Dermis blood vessel endothelial cell (primary cell): ENCODE results near the gene UBA7. TPM values are rescaled to one million over a fixed set of nuclear protein-coding genes. Genes with fewer than 3 reads are reported as not detected.
"Not testable (repeated sequence)": the region's sequence is repeated elsewhere in the genome, so short reads cannot be mapped to it uniquely, and the experiment has no call there.

Experiments
- DNase-seq: peaks from one replicate; pipeline ENCODE4 v3.0.0; 2010
- total RNA-seq: library from RNA; depleted of rRNA; stranded (reverse); fragments of >200 nt; gene quantifications from 2 replicates; pipeline ENCODE4 v1.2.3, GENCODE V29; 2014

UBA7 gene
- total RNA-seq, 1 donor from 2014 or later = 58.5 TPM

DNA sequence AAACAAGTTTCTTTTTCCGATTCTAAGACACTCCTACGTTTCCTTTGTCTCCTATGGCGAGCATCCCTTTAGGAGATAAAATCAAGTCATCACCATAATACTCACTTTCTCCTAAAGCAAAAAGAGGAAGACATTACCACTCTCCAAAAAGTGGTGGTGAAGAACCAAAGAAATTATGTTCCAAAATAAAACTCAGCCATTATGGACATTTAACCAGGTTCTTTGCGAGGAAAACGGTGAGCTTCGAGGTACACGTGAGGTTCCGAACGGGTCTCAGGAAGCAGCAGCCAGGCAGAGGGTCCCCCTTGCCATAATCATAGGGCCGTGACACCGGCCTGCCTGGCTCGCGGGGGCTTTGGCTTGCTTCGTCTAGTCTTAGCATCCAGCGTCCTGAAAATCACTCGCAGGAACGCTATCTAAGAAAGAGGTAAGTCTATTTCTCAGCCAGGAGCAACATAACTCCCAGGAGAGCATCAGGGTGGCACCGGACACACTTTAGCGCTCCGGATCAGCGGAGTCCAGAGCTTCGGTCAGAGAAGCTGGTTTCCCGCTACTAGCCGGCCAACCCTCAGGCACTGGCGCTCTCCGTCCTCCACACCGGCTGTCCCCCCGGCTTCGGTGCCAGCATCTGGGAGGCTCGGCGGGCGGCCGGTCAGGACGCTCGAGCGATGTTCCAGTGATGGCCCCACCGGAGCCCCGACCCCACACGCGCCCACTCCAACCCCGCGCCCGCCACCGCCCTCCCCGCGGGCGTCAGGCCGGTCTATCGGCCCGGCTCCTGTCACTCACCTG, 28.0 kb downstream of the UBA7 start:
- DNase-seq = peak; percentile 57

DNA sequence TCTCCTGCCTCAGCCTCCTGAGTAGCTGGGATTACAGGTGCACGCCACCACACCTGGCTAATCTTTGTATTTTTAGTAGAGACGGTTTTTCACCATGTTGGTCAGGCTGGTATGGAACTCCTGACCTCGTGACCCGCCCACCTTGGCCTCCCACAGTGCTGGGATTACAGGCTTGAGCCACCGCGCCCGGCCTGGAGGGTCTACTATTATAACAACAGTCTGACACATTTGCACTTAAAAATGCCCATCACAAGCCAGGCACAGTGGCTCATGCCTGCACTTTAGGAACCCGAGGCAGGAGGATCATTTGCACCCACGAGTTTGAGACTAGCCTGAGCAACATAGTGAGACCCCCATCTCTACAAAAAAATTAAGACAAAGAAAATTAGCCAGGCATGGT, 31.5 kb downstream of the UBA7 start:
- DNase-seq = not testable (repeated sequence)

DNA sequence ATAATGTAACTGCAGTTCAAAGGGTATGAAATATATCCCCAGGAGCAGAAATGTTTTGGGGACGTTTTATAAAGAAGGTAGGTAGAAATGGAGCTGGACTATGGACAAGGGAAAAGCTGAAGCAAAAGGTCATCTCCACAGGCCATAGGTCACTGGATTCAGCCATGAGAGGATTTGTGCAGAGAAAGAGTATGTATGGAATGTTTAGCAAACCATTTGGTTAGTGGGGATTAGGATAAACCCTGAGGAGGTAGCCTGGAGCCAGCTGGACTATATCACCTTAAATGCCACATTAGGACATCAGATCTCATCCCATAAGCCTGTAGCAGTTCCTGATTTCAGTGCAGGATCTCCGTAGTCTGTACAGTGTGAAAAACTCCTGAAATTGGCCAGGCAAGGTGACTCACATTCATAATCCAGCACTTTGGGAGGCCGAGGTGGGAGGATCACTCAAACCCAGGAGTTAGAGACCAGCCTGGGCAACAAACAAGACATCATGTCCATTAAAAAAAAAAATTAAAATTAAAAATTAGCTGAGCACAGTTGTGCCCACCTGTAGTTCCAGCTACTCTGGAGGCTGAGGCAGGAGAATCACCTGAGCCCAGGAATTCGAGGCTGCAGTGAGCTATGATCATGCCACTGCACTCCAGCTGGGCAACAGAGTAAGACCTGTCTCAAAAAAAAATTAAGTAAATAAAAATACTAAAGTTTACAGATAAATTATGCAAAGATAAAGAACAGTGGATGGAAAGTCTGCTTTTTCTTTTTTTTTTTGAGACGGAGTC, 32.1 kb downstream of the UBA7 start:
- no peak for DNase-seq

DNA sequence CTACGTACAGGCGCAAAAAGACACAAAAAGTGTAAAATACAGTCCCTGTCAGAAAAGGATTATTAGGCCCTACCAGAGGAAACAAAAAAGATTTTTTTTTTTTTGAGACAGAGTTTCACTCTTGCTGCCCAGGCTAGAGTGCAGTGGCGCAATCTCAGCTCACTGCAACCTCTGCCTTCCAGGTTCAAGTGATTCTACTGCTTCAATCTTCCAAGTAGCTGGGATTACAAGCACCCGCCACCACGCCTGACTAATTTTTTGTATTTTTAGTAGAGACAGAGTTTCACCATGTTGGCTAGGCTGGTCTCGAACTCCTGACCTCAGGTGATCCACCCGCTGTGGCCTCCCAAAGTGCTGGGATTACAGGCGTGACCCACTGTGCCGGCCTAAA, 32.8 kb downstream of the UBA7 start:
- not testable (repeated sequence) for DNase-seq

DNA sequence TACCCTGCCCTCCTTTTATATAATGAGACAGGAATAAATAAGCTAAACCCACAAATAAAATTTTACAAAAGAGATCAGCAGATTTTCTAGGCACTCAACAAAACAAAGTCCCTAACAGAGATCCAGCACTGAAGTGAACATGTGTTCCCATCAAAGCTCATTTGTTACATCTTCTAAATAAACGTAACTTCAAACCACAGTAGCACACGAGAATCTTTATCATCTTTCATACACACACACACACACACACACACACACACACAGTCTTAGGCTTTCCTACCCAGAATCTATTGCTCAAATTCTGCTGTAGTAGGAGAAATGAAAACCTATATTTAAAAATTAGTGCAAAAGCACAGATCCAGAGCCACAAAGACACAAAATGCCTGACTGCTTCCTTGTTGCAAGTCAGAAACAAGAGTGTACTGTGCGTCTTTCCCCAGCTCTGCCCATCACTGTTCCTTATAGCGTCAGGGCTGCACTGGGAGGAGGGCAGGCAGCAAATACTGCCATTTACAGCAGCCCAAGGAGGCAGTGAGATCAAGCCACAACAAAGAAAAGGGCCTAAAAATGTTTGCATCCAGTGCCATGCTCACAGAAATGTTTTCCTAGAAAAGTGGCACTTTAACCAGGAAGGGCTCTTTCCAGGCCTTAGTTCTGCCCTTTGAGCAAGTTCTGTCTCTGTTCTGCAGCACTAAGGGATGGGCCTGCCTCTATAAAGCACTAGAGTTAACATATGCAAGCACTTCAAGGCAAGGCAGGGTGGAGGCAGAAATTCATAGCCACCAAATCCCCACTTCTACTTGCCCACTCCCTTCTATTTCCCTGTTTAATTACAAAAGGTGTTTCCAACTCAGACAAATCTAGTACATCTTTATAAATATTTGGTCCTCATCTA, 33.4 kb downstream of the UBA7 start:
- no peak for DNase-seq

DNA sequence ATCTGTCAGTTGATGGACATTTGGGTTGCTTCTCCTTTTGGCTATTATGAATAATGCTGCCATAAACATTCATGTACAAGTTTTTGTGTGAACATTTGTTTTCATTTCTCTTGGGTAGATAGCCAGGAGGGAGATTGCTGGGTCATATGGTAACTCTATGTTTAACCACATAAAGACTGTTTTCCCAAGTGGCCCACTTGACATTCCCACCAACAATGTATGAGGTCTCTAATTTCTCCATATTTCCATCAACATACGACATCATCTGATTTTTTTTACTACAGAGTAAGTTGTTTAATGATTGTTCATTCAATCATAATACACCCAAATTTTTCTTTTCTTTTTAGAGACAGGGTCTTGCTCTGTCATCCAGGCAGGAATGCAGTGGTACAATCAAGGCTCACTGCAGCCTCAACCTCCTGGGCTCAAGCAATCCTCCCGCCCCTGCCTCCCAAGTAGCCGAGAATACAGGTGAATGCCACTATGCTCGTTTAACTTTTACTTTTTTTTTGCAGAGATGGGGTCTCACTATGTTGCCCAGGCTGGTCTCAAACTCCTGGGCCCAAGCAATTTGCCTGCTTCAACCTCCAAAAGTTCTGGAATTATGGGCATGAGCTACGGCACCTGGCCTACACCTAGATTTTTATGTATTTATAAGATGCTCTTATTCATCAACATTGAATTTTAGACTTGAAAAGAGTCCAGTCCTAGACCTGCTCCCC, 34.2 kb downstream of the UBA7 start:
- no peak for DNase-seq

DNA sequence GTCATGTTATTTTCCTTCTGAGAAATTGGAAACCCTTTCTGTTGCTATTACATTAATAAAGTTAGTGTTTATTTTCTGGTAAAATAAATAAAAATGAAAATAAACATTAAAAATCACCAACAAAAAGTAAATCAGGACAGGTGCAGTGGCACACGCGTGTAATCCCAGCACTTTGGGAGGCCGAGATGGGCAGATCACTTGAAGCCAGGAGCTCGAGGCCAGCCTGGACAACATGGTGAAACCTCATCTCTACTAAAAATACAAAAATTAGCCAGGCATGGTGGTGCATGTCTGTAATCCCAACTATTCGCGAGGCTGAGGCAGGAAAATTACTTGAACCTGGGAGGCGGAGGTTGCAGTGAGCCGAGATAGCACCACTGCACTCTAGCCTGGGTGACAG, 37.7 kb downstream of the UBA7 start:
- DNase-seq = not testable (repeated sequence)

DNA sequence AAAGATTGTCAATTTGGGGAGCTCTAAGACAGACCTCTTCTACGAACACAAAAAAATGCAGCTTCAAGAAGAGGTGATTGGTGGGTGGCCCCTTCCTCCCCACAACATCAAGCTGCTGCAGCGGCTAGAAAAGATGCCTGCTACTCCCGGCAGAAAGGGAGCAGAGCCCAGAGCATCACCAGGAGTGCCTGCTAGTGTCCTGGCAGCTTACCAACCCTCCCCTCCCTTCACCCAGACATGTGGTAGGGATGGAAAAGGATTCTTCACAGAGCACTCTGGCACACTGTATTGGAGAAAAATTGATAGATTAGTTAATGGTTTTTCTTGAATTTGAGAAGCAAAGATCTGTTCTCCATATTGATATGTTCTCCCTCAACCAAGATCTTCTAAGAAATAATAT, 38.2 kb downstream of the UBA7 start:
- no peak for DNase-seq

DNA sequence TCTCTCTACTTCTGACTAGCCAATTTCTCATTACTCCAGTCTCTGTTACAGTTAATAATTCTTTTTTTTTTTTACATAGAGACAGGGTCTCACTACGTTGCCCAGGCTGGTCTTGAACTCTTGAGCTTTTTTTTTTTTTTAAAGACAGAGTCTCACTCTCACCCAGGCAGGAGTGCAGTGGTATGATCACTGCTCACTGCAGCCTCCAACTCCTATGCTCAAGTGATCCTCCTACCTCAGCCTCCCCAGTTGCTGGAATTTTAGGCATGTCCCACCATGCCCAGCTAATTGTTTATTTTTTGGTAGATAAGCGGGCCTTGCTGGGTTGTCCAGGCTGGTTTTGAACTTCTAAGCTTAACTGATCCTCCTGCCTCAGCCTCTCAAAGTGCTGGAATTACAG, 41.0 kb downstream of the UBA7 start:
- no peak for DNase-seq

DNA sequence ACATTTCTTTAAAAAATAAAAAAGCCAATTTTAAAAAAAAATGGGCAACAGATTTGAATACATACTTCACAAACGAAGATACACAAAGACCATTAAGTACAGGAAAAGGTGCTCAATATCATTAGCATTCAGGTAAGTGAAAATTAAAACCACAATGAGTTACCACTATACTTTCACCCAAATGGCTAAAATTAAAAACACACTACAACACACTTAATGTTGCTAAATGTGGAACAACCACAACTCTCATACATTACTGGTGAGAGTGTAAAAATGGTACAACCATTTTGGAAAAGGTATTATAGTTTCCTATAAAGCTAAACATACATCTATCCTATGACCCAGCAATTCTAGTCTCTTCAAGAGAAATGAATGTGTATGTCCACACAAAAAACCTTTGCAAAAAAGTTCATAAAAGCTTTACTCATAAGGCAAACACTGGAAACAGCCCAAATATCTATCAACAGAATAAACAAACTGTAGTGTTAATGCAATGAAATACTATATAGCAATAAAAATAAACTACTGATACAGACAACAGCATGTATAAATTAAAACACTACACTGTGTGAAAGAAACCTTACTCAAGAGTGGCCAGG, 42.3 kb downstream of the UBA7 start:
- DNase-seq = no peak

DNA sequence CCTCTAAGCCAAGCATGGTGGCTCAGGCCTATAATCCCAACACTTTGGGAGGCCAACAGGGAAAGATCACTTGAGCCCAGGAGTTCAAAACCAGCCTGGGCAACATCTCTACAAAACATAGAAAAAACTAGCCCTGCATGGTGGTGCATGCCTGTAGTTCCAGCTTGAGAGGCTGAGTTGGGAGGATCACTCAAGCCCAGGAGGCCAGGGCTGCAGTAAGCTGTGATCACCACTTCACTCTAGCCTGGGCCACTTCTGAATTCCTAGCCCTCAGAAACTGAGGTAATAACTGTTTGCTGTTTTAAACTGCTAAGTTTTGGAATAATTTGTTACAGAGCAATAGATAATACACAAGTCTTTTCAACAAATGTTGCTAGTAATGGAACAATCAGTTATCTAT, 43.8 kb downstream of the UBA7 start:
- no peak for DNase-seq

DNA sequence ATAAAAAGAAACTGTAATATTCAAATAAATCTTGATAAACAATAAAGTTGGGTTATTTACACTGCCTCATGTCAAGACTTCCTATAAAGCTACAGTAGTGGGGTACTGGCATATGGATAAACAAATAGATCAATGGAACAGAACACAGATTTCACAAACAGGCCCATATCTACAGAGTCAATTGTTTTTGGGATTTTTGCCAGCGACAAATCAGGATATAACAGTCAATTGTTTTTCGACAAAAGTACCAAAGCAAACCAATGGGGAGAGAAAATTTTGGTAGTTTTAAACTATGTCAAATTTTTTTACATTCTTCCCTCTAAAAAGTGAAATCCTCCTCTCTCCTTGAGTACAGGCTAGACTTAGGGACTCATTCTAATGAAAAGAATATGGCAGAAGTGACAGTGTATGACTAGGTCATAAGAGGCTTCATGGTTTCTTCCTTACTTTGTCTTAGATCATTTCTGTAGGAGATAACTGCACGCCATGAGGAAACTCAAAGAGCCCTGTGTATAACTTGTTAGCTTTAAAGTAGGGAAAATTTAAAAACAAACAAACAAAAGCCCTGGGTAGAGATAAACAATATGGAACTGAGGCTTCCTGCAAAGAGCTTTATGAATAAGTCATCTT, 44.4 kb downstream of the UBA7 start:
- DNase-seq = no peak

DNA sequence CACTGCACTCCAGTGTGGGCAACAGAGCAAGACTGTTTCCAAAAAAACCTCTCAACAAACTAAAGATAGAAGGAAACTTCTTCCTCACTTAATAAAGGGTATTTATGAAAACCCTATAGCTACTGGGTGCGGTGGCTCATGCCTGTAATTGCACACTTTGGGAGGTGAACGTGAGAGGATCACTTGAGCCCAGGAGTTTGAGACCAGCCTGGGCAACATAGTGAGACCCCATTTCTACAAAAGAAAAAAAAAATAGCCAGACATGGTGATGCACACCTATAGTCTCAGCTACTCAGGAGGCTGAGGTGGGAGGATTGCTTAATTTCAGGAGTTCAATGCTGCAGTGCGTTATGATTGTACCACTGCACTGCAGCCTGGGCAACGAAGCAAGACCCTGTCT, 49.8 kb downstream of the UBA7 start:
- no peak for DNase-seq

DNA sequence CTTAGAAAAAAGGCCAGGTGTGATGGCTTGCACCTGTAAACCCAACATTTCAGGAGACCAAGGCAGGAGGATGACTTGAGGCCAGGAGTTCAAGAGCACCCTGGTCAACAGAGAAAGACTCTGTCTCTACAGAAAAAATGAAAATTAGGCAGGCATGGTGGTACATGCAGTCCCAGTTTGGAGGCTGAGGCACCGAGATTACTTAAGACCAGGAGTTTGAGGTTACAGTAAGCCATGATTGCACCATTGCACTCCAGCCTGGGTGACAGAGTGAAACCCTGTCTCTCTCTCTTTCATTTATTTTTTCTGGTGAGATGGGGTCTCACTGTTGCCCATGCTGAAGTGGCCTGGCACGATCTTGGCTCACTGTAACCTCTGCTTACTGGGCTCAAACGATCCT, 52.1 kb downstream of the UBA7 start:
- DNase-seq = no peak

DNA sequence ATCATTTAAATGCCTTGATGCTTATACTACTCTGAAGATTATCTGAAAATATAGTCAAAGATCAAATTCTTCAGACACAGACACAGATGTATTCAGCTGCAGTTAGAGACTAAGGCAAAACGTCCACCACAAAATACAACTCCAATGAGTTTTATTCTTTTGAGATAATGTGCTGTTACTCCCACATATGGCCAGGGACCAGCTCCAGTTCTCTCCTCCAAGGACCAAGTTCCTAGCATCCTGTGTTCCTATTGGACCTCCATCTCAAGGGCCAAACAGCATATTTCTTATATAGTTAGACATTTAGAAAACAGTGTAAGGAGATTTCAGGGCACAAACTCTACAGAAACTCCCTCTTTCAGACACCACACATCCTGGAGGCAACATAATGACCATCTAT, 54.5 kb downstream of the UBA7 start:
- no peak for DNase-seq

DNA sequence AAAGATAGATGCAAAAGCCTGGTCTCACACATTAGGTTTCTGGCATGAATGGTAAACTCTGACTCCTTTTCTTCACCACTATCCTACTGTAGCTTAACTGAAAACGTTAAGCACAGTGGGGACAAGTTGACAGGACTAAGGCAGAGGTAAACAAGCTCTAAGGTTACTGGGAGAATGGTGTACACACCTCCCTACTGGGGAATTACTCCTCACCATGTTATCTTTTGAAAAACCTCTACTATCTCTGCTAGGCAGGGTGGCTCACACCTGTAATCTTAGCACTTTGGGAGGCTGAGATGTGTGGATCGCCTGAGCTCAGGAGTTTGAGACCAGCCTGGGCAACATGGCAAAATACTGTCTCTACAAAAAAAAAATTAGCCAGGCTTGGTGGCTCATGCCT, 56.6 kb downstream of the UBA7 start:
- no peak for DNase-seq

DNA sequence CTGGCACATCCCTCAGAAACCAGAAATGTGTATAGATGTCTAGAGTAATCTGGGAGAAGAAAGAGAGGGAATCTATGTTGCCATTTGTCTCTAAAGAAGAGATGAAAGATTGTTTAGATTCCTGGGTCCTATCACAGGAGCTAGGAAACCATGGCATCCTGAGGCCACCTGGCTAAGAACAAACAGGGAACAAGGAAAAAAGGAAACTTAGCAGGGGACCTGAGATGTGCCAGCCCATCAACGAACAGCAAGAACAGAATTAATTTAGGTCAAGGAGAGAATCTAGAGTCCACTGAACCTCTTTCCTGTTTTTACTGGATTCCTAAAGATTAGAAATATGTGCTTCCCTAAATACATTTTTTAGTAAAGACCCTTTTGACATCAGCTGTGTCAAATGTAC, 57.7 kb downstream of the UBA7 start:
- no peak for DNase-seq
